Caco-2 (cell line): Measurements from ENCODE around the gene LRRC2. TPM values are rescaled to one million over a fixed set of nuclear protein-coding genes. Genes with fewer than 3 reads are reported as not detected.

ENCODE experiments used
- Bru-seq: library from RNA; stranded (reverse); fragments of 400-500 nt; gene quantifications from one replicate; lab custom pipeline; 2021; lab: Mats Ljungman, UMichigan
- BruChase-seq, 2 experiments: library from RNA; stranded (reverse); fragments of 400-500 nt; gene quantifications; one replicate each; lab custom pipeline; 2021; lab: Mats Ljungman, UMichigan
- BruUV-seq: library from RNA; stranded (reverse); fragments of 400-500 nt; replicated peaks from 2 replicates; lab custom pipeline; 2021; lab: Mats Ljungman, UMichigan
- CTCF ChIA-PET: fragments of 300-600 bp; sonication (Branson Sonifier 250); formaldehyde crosslinking; loops from one replicate; lab custom pipeline; 2022; ENCODE audit warnings: antibody characterized with exemption; lab: Charles Lee
- POLR2A ChIA-PET: fragments of 300-600 bp; sonication (Branson Sonifier 250); formaldehyde crosslinking; loops from one replicate; lab custom pipeline; 2022; ENCODE audit warnings: antibody characterized with exemption; lab: Charles Lee
- DNase-seq, 2 experiments: peaks; one replicate each; pipeline versions ENCODE4 v3.0.0 to v3.0.0-alpha.2; 2020 to 2022
- H3K27me3 ChIP-seq: replicated peaks from 2 replicates; pipeline ENCODE4 v1.6.0; 2011; ENCODE audit warnings: low read length; ENCODE audit not compliant: control insufficient read depth, insufficient read depth
- H3K36me3 ChIP-seq: 2 replicates; pipeline ENCODE4 v1.5.1; 2011; ENCODE audit warnings: low read length; ENCODE audit not compliant: control insufficient read depth, insufficient read depth
- H3K4me1 ChIP-seq: fragments of 250-450 bp; sonication (Bioruptor Pico); 2 replicates; pipeline ENCODE4 v1.5.1; 2020; ENCODE audit warnings: mild to moderate bottlenecking
- H3K4me3 ChIP-seq: 2 replicates; pipeline ENCODE4 v1.5.1; 2011; ENCODE audit warnings: low read depth, mild to moderate bottlenecking, control low read depth, low read length
- H3K9me3 ChIP-seq: fragments of 250-450 bp; sonication (Bioruptor Pico); 2 replicates; pipeline ENCODE4 v1.5.1; 2020; ENCODE audit warnings: mild to moderate bottlenecking, moderate library complexity
- H3K27ac Mint-ChIP-seq: one replicate; pipeline ENCODE4 v1.8.0; 2022; ENCODE audit warnings: mixed read lengths; ENCODE audit not compliant: unreplicated experiment
- H3K27me3 Mint-ChIP-seq: one replicate; pipeline ENCODE4 v1.8.0; 2022; ENCODE audit warnings: mixed read lengths; ENCODE audit not compliant: insufficient read depth, unreplicated experiment
- H3K36me3 Mint-ChIP-seq: one replicate; pipeline ENCODE4 v1.8.0; 2022; ENCODE audit warnings: mild to moderate bottlenecking, mixed read lengths; ENCODE audit not compliant: insufficient read depth, unreplicated experiment
- H3K4me1 Mint-ChIP-seq: one replicate; pipeline ENCODE4 v1.8.0; 2022; ENCODE audit warnings: low read depth, mixed read lengths; ENCODE audit not compliant: unreplicated experiment
- H3K4me3 Mint-ChIP-seq: one replicate; pipeline ENCODE4 v1.8.0; 2022; ENCODE audit warnings: mild to moderate bottlenecking, moderate library complexity, mixed read lengths; ENCODE audit not compliant: unreplicated experiment
- H3K9me3 Mint-ChIP-seq: one replicate; pipeline ENCODE4 v1.8.0; 2022; ENCODE audit warnings: mixed read lengths; ENCODE audit not compliant: unreplicated experiment
- intact Hi-C: fragments of 100-400 bp; cut with micrococcal nuclease; formaldehyde crosslinking; loops from one replicate; pipeline ENCODE4 v1.10.0; 2022; ENCODE audit not compliant: unreplicated experiment
- long read RNA-seq: library from polyadenylated mRNA; stranded (forward); transcript quantifications from one replicate; pipeline ENCODE4 v2.0.0, GENCODE V29; 2022
- total RNA-seq: library from RNA; stranded (reverse); gene quantifications from 2 replicates; pipeline ENCODE4 v1.2.3, GENCODE V29; 2022
- TF ChIP-seq, protein P1 (sequence below), 2 experiments: fragments of 200-600 bp in 1 of 2; IDR thresholded peaks; 1 replicate in 1 of 2; 2 replicates in 1 of 2; pipeline versions ENCODE4 v1.5.1 to v1.8.0; 2011 to 2022; ENCODE audit warnings: antibody characterized with exemption in 1 of 2, control low read depth in 1 of 2, inconsistent platforms in 1 of 2, low read depth in 1 of 2, low read length in 1 of 2, mild to moderate bottlenecking in 1 of 2, moderate library complexity in 1 of 2; ENCODE audit not compliant: insufficient read depth in 1 of 2, severe bottlenecking in 1 of 2, unreplicated experiment in 1 of 2

The LRRC2 gene
- 0.21 and 0.27 TPM in 2 replicates for total RNA-seq
- percentile 25 among the genes with signal in this experiment for Bru-seq, nascent RNA
- percentile 19 among the genes with signal in this experiment for BruChase-seq, experiment 1, labeled RNA remaining after a 2-hour chase
- percentile 15 among the genes with signal in this experiment for BruChase-seq, experiment 2, labeled RNA remaining after a 6-hour chase
- long read RNA-seq, full-length matches to known transcripts, result 1 of 1 reads
- long read RNA-seq, partial matches to known transcripts, result 0 of 1 reads
- long read RNA-seq, other reads (novel, unspliced or antisense), result 0 of 1 reads

- H3K27ac Mint-ChIP-seq, result no peak within 1 kb of the TSS
- H3K4me1 Mint-ChIP-seq, result no peaks in the 10 kb centered on the region
- H3K27me3 Mint-ChIP-seq, result no peaks in the 10 kb centered on the region
- Histone ChIP-seq H3K36me3 (no peaks in the 10 kb centered on the region), H3K27me3 (no peaks in the 10 kb centered on the region), H3K4me1 (no peaks in the 10 kb centered on the region), H3K9me3 (no peaks in the 10 kb centered on the region), H3K4me3 (peak within 1 kb of the TSS; percentile 15)
- DNase-seq, result no peak
- TF ChIP-seq, protein P1, sequence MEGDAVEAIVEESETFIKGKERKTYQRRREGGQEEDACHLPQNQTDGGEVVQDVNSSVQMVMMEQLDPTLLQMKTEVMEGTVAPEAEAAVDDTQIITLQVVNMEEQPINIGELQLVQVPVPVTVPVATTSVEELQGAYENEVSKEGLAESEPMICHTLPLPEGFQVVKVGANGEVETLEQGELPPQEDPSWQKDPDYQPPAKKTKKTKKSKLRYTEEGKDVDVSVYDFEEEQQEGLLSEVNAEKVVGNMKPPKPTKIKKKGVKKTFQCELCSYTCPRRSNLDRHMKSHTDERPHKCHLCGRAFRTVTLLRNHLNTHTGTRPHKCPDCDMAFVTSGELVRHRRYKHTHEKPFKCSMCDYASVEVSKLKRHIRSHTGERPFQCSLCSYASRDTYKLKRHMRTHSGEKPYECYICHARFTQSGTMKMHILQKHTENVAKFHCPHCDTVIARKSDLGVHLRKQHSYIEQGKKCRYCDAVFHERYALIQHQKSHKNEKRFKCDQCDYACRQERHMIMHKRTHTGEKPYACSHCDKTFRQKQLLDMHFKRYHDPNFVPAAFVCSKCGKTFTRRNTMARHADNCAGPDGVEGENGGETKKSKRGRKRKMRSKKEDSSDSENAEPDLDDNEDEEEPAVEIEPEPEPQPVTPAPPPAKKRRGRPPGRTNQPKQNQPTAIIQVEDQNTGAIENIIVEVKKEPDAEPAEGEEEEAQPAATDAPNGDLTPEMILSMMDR (IDR thresholded peaks at IDR 0.05; ENCODE audit: insufficient read depth in 1 of 2, low read depth in 1 of 2, low read length in 1 of 2, severe bottlenecking in 1 of 2, unreplicated experiment in 1 of 2), result no peak
- no TSS peak for BruUV-seq
- no peaks in the 10 kb centered on the region for H3K36me3 Mint-ChIP-seq
- ChIA-PET POLR2A (no interaction called here), CTCF (no interaction called here)
- intact Hi-C loops, result no loop called here
- H3K9me3 Mint-ChIP-seq, result no peaks in the 10 kb centered on the region
- H3K4me3 Mint-ChIP-seq, result peak within 1 kb of the TSS; percentile 62
Observed at GRCh38 chr3:46566040-46566641, at the start of gene LRRC2. Gene LRRC2, minus strand, starts transcription at chr3:46566302. Its CDS starts 14,711 bp downstream, at chr3:46551591.

DNA sequence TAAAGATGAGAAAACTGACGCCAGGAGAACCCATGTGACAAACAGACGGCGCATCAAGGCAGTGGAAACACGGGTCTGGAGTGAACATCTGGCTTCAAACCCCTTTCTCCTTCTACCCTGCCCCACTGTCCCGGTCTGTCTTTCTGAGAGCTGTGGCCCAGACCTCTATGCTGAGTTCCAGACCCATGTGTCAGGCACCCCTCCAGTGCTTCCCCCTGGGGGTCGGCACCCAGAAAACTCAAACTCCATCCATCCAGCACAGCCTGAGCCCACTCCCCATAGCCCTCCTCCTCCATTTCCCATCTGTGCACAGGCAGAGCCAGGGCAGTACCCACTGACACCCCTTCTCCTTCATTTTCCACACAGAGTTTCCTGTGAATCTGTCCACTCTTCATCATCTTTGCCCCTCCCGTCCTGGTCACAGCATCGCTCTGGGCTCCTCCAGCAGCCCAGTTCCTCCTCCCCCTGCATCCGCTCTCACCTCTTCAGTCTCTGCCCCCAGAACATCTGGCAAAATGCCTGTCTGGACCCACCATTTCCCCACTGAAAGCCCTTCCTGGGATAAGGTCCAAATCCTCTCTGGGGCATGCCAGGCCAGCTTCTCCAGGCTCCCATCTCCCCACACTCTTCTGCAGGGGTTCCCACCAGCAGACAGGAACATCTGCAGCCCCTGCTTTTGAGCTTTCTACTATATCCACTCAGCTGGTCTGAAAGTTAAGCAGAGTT lies 49.1 kb upstream of the LRRC2 start:
- peak overlapping the region; percentile 11 for H3K27ac Mint-ChIP-seq
- CTCF ChIA-PET, result no interaction called here
- no peaks in the 10 kb centered on the region for H3K36me3 ChIP-seq
- no peak for DNase-seq
- POLR2A ChIA-PET, result no interaction called here
- no TSS peak for BruUV-seq
- no peaks in the 10 kb centered on the region for H3K27me3 ChIP-seq
- intact Hi-C loops, result no loop called here
- no peaks in the 10 kb centered on the region for H3K36me3 Mint-ChIP-seq
- no peaks in the 10 kb centered on the region for H3K4me1 Mint-ChIP-seq
- H3K9me3 ChIP-seq, result no peaks in the 10 kb centered on the region
- no peaks in the 10 kb centered on the region for H3K9me3 Mint-ChIP-seq
- no peaks in the 10 kb centered on the region for H3K27me3 Mint-ChIP-seq
- no peak overlapping the region for H3K4me3 Mint-ChIP-seq
- TF ChIP-seq, protein P1 (IDR thresholded peaks at IDR 0.05; ENCODE audit: insufficient read depth in 1 of 2, low read depth in 1 of 2, low read length in 1 of 2, severe bottlenecking in 1 of 2, unreplicated experiment in 1 of 2), result no peak
- no peak overlapping the region for H3K4me3 ChIP-seq
- no peaks in the 10 kb centered on the region for H3K4me1 ChIP-seq

DNA sequence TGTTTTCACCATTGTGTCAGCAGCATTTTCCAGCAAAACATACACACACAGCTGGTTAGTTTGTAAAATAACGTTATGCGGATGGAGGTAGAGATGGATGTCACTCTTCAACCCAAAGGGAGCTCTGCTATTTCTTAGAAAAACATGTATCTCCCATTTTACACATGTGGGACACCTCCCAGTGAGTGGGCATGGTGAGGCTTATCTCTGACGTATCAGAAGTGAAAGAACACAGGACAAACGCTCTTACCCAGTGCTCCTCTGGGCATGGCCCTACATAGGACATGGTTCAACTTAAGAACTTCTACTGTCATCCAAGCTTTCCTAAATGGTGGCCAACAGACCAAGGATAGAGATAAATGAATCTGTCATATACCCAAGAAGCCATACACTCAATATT lies 48.3 kb upstream of the LRRC2 start:
- Histone ChIP-seq H3K4me3 (no peak overlapping the region), H3K9me3 (no peaks in the 10 kb centered on the region), H3K27me3 (no peaks in the 10 kb centered on the region), H3K4me1 (no peaks in the 10 kb centered on the region), H3K36me3 (no peaks in the 10 kb centered on the region)
- ChIA-PET POLR2A (interaction anchor here (0.6 kb wide), 1 partner anchor 235 kb away, joined by 3 read pairs; no protein-coding TSS in a partner anchor), CTCF (no interaction called here)
- Mint-ChIP-seq H3K27ac (no peak overlapping the region), H3K9me3 (no peaks in the 10 kb centered on the region), H3K36me3 (no peaks in the 10 kb centered on the region), H3K4me1 (no peaks in the 10 kb centered on the region), H3K27me3 (no peaks in the 10 kb centered on the region), H3K4me3 (no peak overlapping the region)
- DNase-seq, result no peak
- no TSS peak for BruUV-seq
- TF ChIP-seq, protein P1 (IDR thresholded peaks at IDR 0.05; ENCODE audit: insufficient read depth in 1 of 2, low read depth in 1 of 2, low read length in 1 of 2, severe bottlenecking in 1 of 2, unreplicated experiment in 1 of 2), result no peak
- intact Hi-C loops, result no loop called here
